Parathyroid adenoma (tissue), 2 donors: Measurements from ENCODE around the gene BPIFB4.
"Not testable (repeated sequence)": the region's sequence is repeated elsewhere in the genome, so short reads cannot be mapped to it uniquely, and the experiment has no call there.

Experiments used
- H2AFZ ChIP-seq: fragments of 300-600 bp; sonication (generic); one replicate; pipeline ENCODE4 v1.7.0; 2017; ENCODE audit warnings: antibody characterized with exemption, mild to moderate bottlenecking
- H3K27ac ChIP-seq: fragments of 300-600 bp; sonication (generic); one replicate; pipeline ENCODE4 v1.7.0; 2017
- H3K27me3 ChIP-seq: fragments of 300-600 bp; sonication (generic); one replicate; pipeline ENCODE4 v1.7.0; 2017; ENCODE audit warnings: low read length; ENCODE audit not compliant: control insufficient read depth, insufficient read depth
- H3K36me3 ChIP-seq: fragments of 300-600 bp; sonication (generic); one replicate; pipeline ENCODE4 v1.7.0; 2017; ENCODE audit warnings: low read length; ENCODE audit not compliant: control insufficient read depth, insufficient read depth
- H3K4me1 ChIP-seq: fragments of 300-600 bp; sonication (generic); one replicate; pipeline ENCODE4 v1.7.0; 2017; ENCODE audit warnings: control low read depth
- H3K4me2 ChIP-seq: fragments of 300-600 bp; sonication (generic); one replicate; pipeline ENCODE4 v1.7.0; 2017; ENCODE audit warnings: low read length
- H3K4me3 ChIP-seq: fragments of 300-600 bp; sonication (generic); one replicate; pipeline ENCODE4 v1.7.0; 2017; ENCODE audit warnings: low read depth, low read length
- H3K79me2 ChIP-seq: fragments of 300-600 bp; sonication (generic); one replicate; pipeline ENCODE4 v1.7.0; 2017; ENCODE audit warnings: control low read depth
- H3K9ac ChIP-seq: fragments of 300-600 bp; sonication (generic); one replicate; pipeline ENCODE4 v1.7.0; 2017; ENCODE audit warnings: mild to moderate bottlenecking
- H3K9me3 ChIP-seq: fragments of 300-600 bp; sonication (generic); one replicate; pipeline ENCODE4 v1.7.0; 2017; ENCODE audit warnings: low read length; ENCODE audit not compliant: control insufficient read depth
- TF ChIP-seq, protein P1 (sequence below): fragments of 300-600 bp; sonication (generic); IDR thresholded peaks from one replicate; pipeline ENCODE4 v1.7.0; 2017; ENCODE audit warnings: antibody characterized with exemption, mild to moderate bottlenecking
- donor health status: primary hyperparathyroidism.

BPIFB4 gene

DNA sequence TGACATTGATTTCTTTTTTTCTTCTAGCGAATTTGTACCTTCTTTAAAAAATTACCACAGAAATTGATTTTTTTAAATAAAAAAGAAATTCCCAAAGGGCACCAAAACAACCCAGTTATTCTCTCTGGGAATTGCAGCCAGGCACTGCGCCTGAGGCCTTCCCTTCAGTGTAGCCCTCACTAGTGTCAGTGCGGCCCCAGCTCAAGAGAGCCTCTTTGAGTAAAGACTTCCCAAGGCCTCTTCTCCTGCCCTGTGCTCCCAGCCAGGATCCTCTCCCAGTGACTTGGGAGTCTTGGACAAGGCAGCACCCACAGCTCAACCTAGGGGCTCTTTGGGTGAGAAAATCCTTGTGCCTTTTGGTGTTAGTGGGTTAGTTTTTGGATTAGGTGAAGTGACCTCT, 41.5 kb downstream of the BPIFB4 start:
- TF ChIP-seq, protein P1, sequence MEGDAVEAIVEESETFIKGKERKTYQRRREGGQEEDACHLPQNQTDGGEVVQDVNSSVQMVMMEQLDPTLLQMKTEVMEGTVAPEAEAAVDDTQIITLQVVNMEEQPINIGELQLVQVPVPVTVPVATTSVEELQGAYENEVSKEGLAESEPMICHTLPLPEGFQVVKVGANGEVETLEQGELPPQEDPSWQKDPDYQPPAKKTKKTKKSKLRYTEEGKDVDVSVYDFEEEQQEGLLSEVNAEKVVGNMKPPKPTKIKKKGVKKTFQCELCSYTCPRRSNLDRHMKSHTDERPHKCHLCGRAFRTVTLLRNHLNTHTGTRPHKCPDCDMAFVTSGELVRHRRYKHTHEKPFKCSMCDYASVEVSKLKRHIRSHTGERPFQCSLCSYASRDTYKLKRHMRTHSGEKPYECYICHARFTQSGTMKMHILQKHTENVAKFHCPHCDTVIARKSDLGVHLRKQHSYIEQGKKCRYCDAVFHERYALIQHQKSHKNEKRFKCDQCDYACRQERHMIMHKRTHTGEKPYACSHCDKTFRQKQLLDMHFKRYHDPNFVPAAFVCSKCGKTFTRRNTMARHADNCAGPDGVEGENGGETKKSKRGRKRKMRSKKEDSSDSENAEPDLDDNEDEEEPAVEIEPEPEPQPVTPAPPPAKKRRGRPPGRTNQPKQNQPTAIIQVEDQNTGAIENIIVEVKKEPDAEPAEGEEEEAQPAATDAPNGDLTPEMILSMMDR: no peak
- Histone ChIP-seq H3K9me3 (no peaks in the 10 kb centered on the region), H3K4me1 (no peaks in the 10 kb centered on the region), H3K9ac (no peak overlapping the region), H3K4me3 (no peak overlapping the region), H3K79me2 (no peaks in the 10 kb centered on the region), H3K27ac (no peak overlapping the region), H3K27me3 (no peaks in the 10 kb centered on the region), H3K36me3 (no peaks in the 10 kb centered on the region), H2AFZ (no peak overlapping the region), H3K4me2 (no peak overlapping the region)

DNA sequence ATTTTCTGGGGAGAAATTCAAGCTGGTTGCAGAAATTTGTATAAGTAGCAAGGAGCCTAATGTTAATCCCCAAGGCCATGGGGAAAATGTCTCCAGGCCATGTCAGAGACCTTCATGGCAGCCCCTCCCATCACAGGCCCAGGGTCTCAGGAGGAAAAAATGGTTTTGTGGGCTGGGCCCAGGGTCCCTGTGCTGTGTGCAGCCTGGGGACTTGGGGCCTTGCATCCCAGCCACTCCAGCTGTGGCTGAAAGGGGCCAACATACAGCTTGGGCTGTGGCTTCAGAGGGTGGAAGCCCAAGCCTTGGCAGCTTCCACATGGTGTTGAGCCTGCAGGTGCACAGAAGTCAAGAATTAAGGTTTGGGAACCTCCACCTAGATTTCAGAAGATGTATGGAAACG, 42.9 kb downstream of the BPIFB4 start:
- H3K9me3 ChIP-seq, H3K4me3 ChIP-seq, H3K4me2 ChIP-seq, H3K9ac ChIP-seq, H3K79me2 ChIP-seq, H3K27me3 ChIP-seq, H3K27ac ChIP-seq, H2AFZ ChIP-seq, H3K4me1 ChIP-seq, H3K36me3 ChIP-seq: not testable (repeated sequence)

GRCh38 chr20:33124261-33124660, 44.8 kb downstream of the BPIFB4 start:
- H3K27ac ChIP-seq: no peak overlapping the region
- H3K4me3 ChIP-seq: no peak overlapping the region
- H3K9me3 ChIP-seq: no peaks in the 10 kb centered on the region
- no peaks in the 10 kb centered on the region for H3K36me3 ChIP-seq
- TF ChIP-seq, protein P1: no peak
- no peak overlapping the region for H3K4me2 ChIP-seq
- no peaks in the 10 kb centered on the region for H3K79me2 ChIP-seq
- H3K4me1 ChIP-seq: no peaks in the 10 kb centered on the region
- H3K9ac ChIP-seq: no peak overlapping the region
- no peaks in the 10 kb centered on the region for H3K27me3 ChIP-seq
- no peak overlapping the region for H2AFZ ChIP-seq

DNA sequence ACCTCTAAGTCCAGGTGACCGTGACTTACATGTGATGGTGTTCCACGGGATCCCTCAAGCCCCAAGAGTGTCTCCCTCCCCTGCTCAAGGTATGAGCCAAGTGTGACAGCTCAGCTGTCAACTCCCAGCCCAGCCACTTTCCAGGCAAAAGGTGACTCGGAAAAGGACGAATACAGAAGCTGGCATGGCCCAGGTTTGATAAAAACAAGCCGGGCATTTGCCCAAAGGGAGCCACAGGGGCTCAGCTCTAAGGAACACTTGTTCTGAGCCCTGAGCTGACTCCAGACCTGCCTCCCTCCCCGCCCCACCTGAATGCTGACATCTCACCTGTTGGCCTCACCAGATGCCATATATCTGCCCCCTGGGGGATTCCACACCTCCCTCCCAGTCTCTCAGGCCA, 45.6 kb downstream of the BPIFB4 start:
- no peak overlapping the region for H3K4me3 ChIP-seq
- no peaks in the 10 kb centered on the region for H3K9me3 ChIP-seq
- H3K79me2 ChIP-seq: no peaks in the 10 kb centered on the region
- H2AFZ ChIP-seq: no peak overlapping the region
- H3K4me2 ChIP-seq: no peak overlapping the region
- no peaks in the 10 kb centered on the region for H3K36me3 ChIP-seq
- no peak overlapping the region for H3K27ac ChIP-seq
- no peak overlapping the region for H3K9ac ChIP-seq
- no peaks in the 10 kb centered on the region for H3K27me3 ChIP-seq
- no peaks in the 10 kb centered on the region for H3K4me1 ChIP-seq
- TF ChIP-seq, protein P1: no peak

- Histone ChIP-seq H3K9ac (no peak overlapping the region), H3K79me2 (no peaks in the 10 kb centered on the region), H3K27ac (no peak overlapping the region)
Measured at GRCh38 chr20:33125983-33126382, 46.5 kb downstream of the BPIFB4 start.

More at GRCh38 chr20:33125983-33126382, 46.5 kb downstream of the BPIFB4 start:
- Histone ChIP-seq H3K4me2 (no peak overlapping the region), H3K9me3 (no peaks in the 10 kb centered on the region), H3K27me3 (no peaks in the 10 kb centered on the region), H2AFZ (no peak overlapping the region), H3K36me3 (no peaks in the 10 kb centered on the region), H3K4me3 (no peak overlapping the region), H3K4me1 (no peaks in the 10 kb centered on the region)
- TF ChIP-seq, protein P1: no peak
